K562 (cell line): ENCODE measurements around the gene HSF2BP. TPM values are rescaled to one million over a fixed set of nuclear protein-coding genes. Genes with fewer than 3 reads are reported as not detected.

Source experiments
- ATAC-seq: fragments of 200-7000 bp; cut with Tn5 transposase; 3 replicates; pipeline ENCODE4 v1.9.1; 2020; ENCODE audit warnings: moderate library complexity
- BruUV-seq: library from RNA; stranded (reverse); fragments of 400-500 nt; replicated peaks from 2 replicates; lab custom pipeline; 2021; lab: Mats Ljungman, UMichigan
- CTCF ChIA-PET: fragments of 300-600 bp; formaldehyde crosslinking; extraction: SDS; loops from one replicate; lab custom pipeline; 2021; ENCODE audit warnings: low intra/inter-chr PET ratio; lab: Yijun Ruan, JAX
- POLR2A ChIA-PET: fragments of 300-600, 350-650 bp; sonication (Branson Sonifier 250); formaldehyde crosslinking; extraction: SDS; loops from one replicate; lab custom pipeline; 2021; ENCODE audit warnings: antibody characterized with exemption, inconsistent platforms; lab: Yijun Ruan, JAX
- DNase-seq, 4 experiments: peaks; one replicate each; pipeline versions ENCODE4 v3.0.0 to v3.0.0-alpha.2; 2011 to 2018; ENCODE audit warnings: low spot score in 3 of 4, mixed read lengths in 3 of 4; ENCODE audit errors: extremely low read depth in 1 of 4
- FAIRE-seq: peaks from 2 replicates; lab custom pipeline; 2011; peaks lifted over from hg19 to GRCh38; lab: Jason Lieb, UNC
- H2AFZ ChIP-seq: 2 replicates; pipeline ENCODE4 v1.6.0; 2011; ENCODE audit warnings: low read depth, low read length, control low read depth, inconsistent platforms
- H3K27ac ChIP-seq: fragments of 200-600 bp; 3 replicates; pipeline ENCODE4 v1.8.0; 2011; ENCODE audit warnings: low read depth, mild to moderate bottlenecking, control low read depth, inconsistent platforms, low read length, moderate library complexity, mixed read lengths; ENCODE audit errors: extremely low read depth
- H3K27me3 ChIP-seq, 2 experiments: fragments of 300-600 bp in 1 of 2; 2 replicates in 1 of 2; 3 replicates in 1 of 2; pipeline versions ENCODE4 v1.6.0 to v1.8.0; 2011; ENCODE audit warnings: inconsistent platforms in 2 of 2, low read length in 2 of 2, mild to moderate bottlenecking in 1 of 2, mixed read lengths in 1 of 2, moderate library complexity in 1 of 2; ENCODE audit not compliant: control insufficient read depth in 2 of 2, insufficient read depth in 2 of 2
- H3K36me3 ChIP-seq: fragments of 300-600 bp; 3 replicates; pipeline ENCODE4 v1.8.0; 2011; ENCODE audit warnings: mild to moderate bottlenecking, low read length, inconsistent platforms; ENCODE audit not compliant: control insufficient read depth, insufficient read depth
- H3K4me1 ChIP-seq, 2 experiments: fragments of 200-600 bp in 1 of 2; replicated peaks in 1 of 2; 2 replicates in 1 of 2; 3 replicates in 1 of 2; pipeline versions ENCODE4 v1.5.1 to v1.8.0; 2011; ENCODE audit warnings: inconsistent platforms in 2 of 2, low read length in 2 of 2, mild to moderate bottlenecking in 1 of 2, mixed read lengths in 1 of 2, moderate library complexity in 1 of 2; ENCODE audit not compliant: control insufficient read depth in 2 of 2, insufficient read depth in 2 of 2
- H3K4me2 ChIP-seq: 2 replicates; pipeline ENCODE4 v1.6.1; 2011; ENCODE audit warnings: low read length, control low read depth, inconsistent platforms, mixed read lengths; ENCODE audit not compliant: insufficient read depth
- H3K4me3 ChIP-seq: fragments of 200-600 bp; sonication (generic), shearing (Covaris generic); 2 replicates; pipeline ENCODE4 v1.5.1; 2016; ENCODE audit warnings: control low read depth, inconsistent platforms
- H3K79me2 ChIP-seq: fragments of 200-600 bp; 3 replicates; pipeline ENCODE4 v1.8.0; 2011; ENCODE audit warnings: low read length, inconsistent platforms; ENCODE audit not compliant: control insufficient read depth, insufficient read depth
- H3K9ac ChIP-seq, 2 experiments: 2 replicates each; pipeline versions ENCODE4 v1.6.0 to v1.6.1; 2011; ENCODE audit warnings: low read depth in 2 of 2, low read length in 2 of 2, control low read depth in 1 of 2, inconsistent platforms in 1 of 2, mild to moderate bottlenecking in 1 of 2, mixed read lengths in 1 of 2; ENCODE audit not compliant: insufficient read depth in 1 of 2
- H3K9me1 ChIP-seq: one replicate; pipeline ENCODE4 v1.6.0; 2011; ENCODE audit warnings: inconsistent platforms, mild to moderate bottlenecking, low read length, moderate library complexity; ENCODE audit not compliant: control insufficient read depth, insufficient read depth
- H3K9me3 ChIP-seq: replicated peaks from 2 replicates; pipeline ENCODE4 v1.5.1; 2011; ENCODE audit warnings: low read depth, low read length, inconsistent platforms; ENCODE audit not compliant: control insufficient read depth, insufficient read depth
- H4K20me1 ChIP-seq: replicated peaks from 2 replicates; pipeline ENCODE4 v1.6.1; 2011; ENCODE audit warnings: low read length, inconsistent platforms, mixed read lengths; ENCODE audit not compliant: control insufficient read depth, insufficient read depth
- CBX1 ChIP-seq: sonication (generic); IDR thresholded peaks from 2 replicates; pipeline ENCODE4 v1.6.1; 2016; ENCODE audit warnings: antibody characterized with exemption, low read depth, mild to moderate bottlenecking
- CBX5 ChIP-seq: IDR thresholded peaks from 2 replicates; pipeline ENCODE4 v1.6.1; 2014; ENCODE audit warnings: low read depth, borderline replicate concordance
- CREM ChIP-seq: IDR thresholded peaks from 2 replicates; pipeline ENCODE4 v1.6.1; 2014; ENCODE audit warnings: antibody characterized with exemption, low read depth
- EP300 ChIP-seq: IDR thresholded peaks from 2 replicates; pipeline ENCODE4 v1.6.1; 2012; ENCODE audit warnings: low read length, improper control_type of control experiment
- FIP1L1 ChIP-seq: fragments of 200-400 bp; formaldehyde crosslinking; IDR thresholded peaks from 2 replicates; pipeline ENCODE4 v1.6.1; 2018; ENCODE audit warnings: mild to moderate bottlenecking, low read depth, low read length; ENCODE audit not compliant: poor library complexity, severe bottlenecking
- FOXM1 ChIP-seq, 2 experiments: fragments of 450-650 bp in 1 of 2; sonication (generic) in 1 of 2; formaldehyde crosslinking in 1 of 2; IDR thresholded peaks; 2 replicates each; pipeline versions ENCODE4 v1.6.1 to v1.9.0; 2017 to 2022; ENCODE audit warnings: low read depth in 2 of 2, mild to moderate bottlenecking in 2 of 2, missing genetic modification reagents in 1 of 2, moderate library complexity in 1 of 2
- NR2C1 ChIP-seq, 2 experiments: fragments of 450-650 bp; IDR thresholded peaks; 2 replicates each; pipeline ENCODE4 v1.6.1; 2017; ENCODE audit warnings: mild to moderate bottlenecking in 2 of 2, antibody characterized with exemption in 1 of 2, inconsistent platforms in 1 of 2, missing compliant biosample characterization in 1 of 2, missing genetic modification characterization in 1 of 2
- POLR2B ChIP-seq: fragments of 450-650 bp; IDR thresholded peaks from 2 replicates; pipeline ENCODE4 v1.6.1; 2018; ENCODE audit warnings: low read depth; ENCODE audit not compliant: partially characterized antibody
- RBM14 ChIP-seq: fragments of 200-400 bp; formaldehyde crosslinking; IDR thresholded peaks from 2 replicates; pipeline ENCODE4 v1.6.1; 2018; ENCODE audit warnings: low read depth, mild to moderate bottlenecking, low read length, moderate library complexity, borderline replicate concordance; ENCODE audit not compliant: insufficient read depth
- ZFP36 ChIP-seq: fragments of 150-350 bp; IDR thresholded peaks from 2 replicates; pipeline ENCODE4 v1.6.1; 2018; ENCODE audit warnings: low read length, low read depth; ENCODE audit not compliant: partially characterized antibody
- ZNF274 ChIP-seq: IDR thresholded peaks from 2 replicates; pipeline ENCODE4 v1.6.1; 2011; ENCODE audit warnings: low read depth, mild to moderate bottlenecking, low read length, moderate library complexity, borderline replicate concordance
- ZNF316 ChIP-seq: fragments of 450-650 bp; IDR thresholded peaks from 2 replicates; pipeline ENCODE4 v1.6.1; 2016
- WGBS: fragments of 100-300 bp; shearing (Covaris generic); methylation state at CpG from one replicate; pipeline ENCODE4 v1.1.6; 2016; ENCODE audit warnings: low coverage, mixed read lengths; ENCODE audit not compliant: insufficient coverage; ENCODE audit errors: missing lambda C conversion rate; 5-methylcytosine and 5-hydroxymethylcytosine counted together
- in situ Hi-C: fragments of 300-500 bp; cut with MboI; formaldehyde crosslinking; loops from 4 replicates; pipeline ENCODE4 v1.15.0; 2018; ENCODE audit warnings: inconsistent platforms, mixed read lengths
- intact Hi-C: fragments of 100-400 bp; cut with micrococcal nuclease; formaldehyde crosslinking; loops from 2 replicates; pipeline ENCODE4 v1.14.2; 2022
- polyA plus RNA-seq, 8 experiments: library from polyadenylated mRNA; depleted of rRNA in 4 of 8; stranded (reverse) in 5 of 8; unstranded in 3 of 8; fragments of >200 nt; fragmentation: Nextera tagmentation in 2 of 8; fragmentation: Illumina TruSeq in 1 of 8; extraction: Ambion mirVana in 2 of 8; extraction: Trizol in 1 of 8; gene quantifications; 2 replicates each; pipeline versions ENCODE4 v1.2.1 to v1.2.3, GENCODE V29; 2011 to 2014; ENCODE audit warnings: inconsistent platforms in 1 of 8, missing spikeins in 1 of 8
- total RNA-seq, 7 experiments: library from RNA; depleted of rRNA in 6 of 7; stranded (reverse); fragments of >200 nt in 6 of 7; fragmentation: Illumina TruSeq in 2 of 7; extraction: Trizol in 2 of 7; gene quantifications; 2 replicates each; pipeline versions ENCODE4 v1.2.1 to v1.2.3, GENCODE V29; 2011 to 2021; ENCODE audit warnings: low replicate concordance in 1 of 7
- TF ChIP-seq, protein P1 (sequence below), 2 experiments: fragments of 200-800 bp in 1 of 2; sonication (Bioruptor generic) in 1 of 2; sonication (generic) in 1 of 2; formaldehyde crosslinking in 1 of 2; IDR thresholded peaks in 1 of 2; conservative IDR thresholded peaks in 1 of 2; 2 replicates each; pipeline versions ENCODE4 v1.5.0 to v1.6.1; 2016 to 2020; ENCODE audit warnings: missing compliant biosample characterization in 1 of 2, missing genetic modification characterization in 1 of 2, missing genetic modification reagents in 1 of 2
- TF ChIP-seq, protein P2 (sequence below): fragments of 250-450 bp; sonication (Bioruptor Pico); IDR thresholded peaks from 2 replicates; pipeline ENCODE4 v1.8.0; 2022; ENCODE audit warnings: inconsistent platforms
- TF ChIP-seq, protein P3 (sequence below): fragments of 450-650 bp; IDR thresholded peaks from 2 replicates; pipeline ENCODE4 v1.7.1; 2018; ENCODE audit warnings: mild to moderate bottlenecking, low read depth; ENCODE audit not compliant: partially characterized antibody

HSF2BP gene
- total and polyA plus RNA-seq, 9 of the 15 experiments (the other 6 are each of a cell fraction or from before 2014, with no cell fraction given): 0.04 to 0.57 (median 0.20) TPM; not detected in 2

DNA sequence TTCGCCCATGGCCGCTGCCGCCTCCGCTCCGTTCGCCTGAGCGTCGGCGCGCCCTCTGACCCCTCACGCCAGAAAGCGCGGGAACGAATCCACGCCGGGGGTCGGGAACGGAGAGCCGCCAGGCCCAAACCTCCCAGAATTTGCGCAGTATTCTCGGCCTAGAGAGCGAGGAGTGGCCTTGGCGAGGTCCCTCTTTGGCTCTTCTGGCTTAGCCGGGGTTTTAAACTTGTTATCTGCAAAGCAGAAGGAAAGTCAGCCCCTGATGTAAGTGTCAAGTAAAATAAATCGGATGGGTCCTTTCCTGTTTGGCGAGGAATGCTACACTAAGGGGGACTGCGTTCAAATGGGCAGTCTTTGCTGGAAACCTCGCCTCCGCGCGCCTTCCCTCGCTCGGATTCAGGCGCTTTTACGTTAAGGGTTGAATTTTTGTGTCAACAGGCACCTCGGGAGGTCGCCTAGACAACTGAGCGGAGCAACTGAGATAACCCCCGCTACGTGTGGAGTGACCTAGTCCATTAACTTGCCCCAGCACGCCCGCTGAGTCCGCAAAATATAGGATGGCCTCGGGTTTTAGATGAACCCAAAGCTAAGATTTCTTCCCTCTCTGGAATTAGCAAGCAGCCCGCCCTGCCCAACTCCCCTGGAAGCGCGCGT is 1.1 kb downstream of the HSF2BP start:
- no TSS peak for BruUV-seq
- no peak overlapping the region for H3K4me2 ChIP-seq
- POLR2A ChIA-PET: interaction anchor here (0.9 kb wide), 1 partner anchor 56 kb away, joined by 3 read pairs; no protein-coding TSS in a partner anchor
- peaks cover 23% of the 10 kb centered on the region for H3K36me3 ChIP-seq
- H3K4me1 ChIP-seq: peaks cover 15 to 23% of the 10 kb centered on the region in 2 experiments; a peak in 4 of 5 replicates
- peaks cover 4% of the 10 kb centered on the region; the same call in 1 of the 2 replicates for H4K20me1 ChIP-seq
- H3K79me2 ChIP-seq: peaks cover 39% of the 10 kb centered on the region
- no peaks in the 10 kb centered on the region for H3K9me1 ChIP-seq
- H3K9ac ChIP-seq: no peak overlapping the region
- in situ Hi-C loops (no loop called here), intact Hi-C loops (no loop called here)
- no peak for DNase-seq
- H3K27ac ChIP-seq: no peak overlapping the region
- H3K27me3 ChIP-seq: no peaks in the 10 kb centered on the region; a peak in 1 of 5 replicates
- no peak overlapping the region for H2AFZ ChIP-seq
- peaks cover 2% of the 10 kb centered on the region; the same call in 1 of the 2 replicates for H3K9me3 ChIP-seq
- H3K4me3 ChIP-seq: no peak overlapping the region
- WGBS: 92% methylated on average over 38 of the region's 48 CpGs
- no peak for FAIRE-seq
- CTCF ChIA-PET: no interaction called here
- ATAC-seq: no peak
- TF ChIP-seq, protein P1, sequence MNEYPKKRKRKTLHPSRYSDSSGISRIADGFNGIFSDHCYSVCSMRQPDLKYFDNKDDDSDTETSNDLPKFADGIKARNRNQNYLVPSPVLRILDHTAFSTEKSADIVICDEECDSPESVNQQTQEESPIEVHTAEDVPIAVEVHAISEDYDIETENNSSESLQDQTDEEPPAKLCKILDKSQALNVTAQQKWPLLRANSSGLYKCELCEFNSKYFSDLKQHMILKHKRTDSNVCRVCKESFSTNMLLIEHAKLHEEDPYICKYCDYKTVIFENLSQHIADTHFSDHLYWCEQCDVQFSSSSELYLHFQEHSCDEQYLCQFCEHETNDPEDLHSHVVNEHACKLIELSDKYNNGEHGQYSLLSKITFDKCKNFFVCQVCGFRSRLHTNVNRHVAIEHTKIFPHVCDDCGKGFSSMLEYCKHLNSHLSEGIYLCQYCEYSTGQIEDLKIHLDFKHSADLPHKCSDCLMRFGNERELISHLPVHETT (CRISPR knock-in tag; conservative IDR thresholded peaks at IDR 0.05 in 1 of 2, IDR thresholded peaks at IDR 0.05 in 1 of 2): no peak
- no peak for TF ChIP-seq CBX5
- no peak for TF ChIP-seq NR2C1 (IDR thresholded peaks at IDR 0.05)
- TF ChIP-seq NR2C1 (tag; IDR thresholded peaks at IDR 0.05): no peak
- peak; percentile 57 for TF ChIP-seq FIP1L1
- TF ChIP-seq, protein P2, sequence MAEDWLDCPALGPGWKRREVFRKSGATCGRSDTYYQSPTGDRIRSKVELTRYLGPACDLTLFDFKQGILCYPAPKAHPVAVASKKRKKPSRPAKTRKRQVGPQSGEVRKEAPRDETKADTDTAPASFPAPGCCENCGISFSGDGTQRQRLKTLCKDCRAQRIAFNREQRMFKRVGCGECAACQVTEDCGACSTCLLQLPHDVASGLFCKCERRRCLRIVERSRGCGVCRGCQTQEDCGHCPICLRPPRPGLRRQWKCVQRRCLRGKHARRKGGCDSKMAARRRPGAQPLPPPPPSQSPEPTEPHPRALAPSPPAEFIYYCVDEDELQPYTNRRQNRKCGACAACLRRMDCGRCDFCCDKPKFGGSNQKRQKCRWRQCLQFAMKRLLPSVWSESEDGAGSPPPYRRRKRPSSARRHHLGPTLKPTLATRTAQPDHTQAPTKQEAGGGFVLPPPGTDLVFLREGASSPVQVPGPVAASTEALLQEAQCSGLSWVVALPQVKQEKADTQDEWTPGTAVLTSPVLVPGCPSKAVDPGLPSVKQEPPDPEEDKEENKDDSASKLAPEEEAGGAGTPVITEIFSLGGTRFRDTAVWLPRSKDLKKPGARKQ: no peak
- no peak for TF ChIP-seq CREM
- TF ChIP-seq CBX1: no peak
- TF ChIP-seq ZNF274: 0 out of 2 replicates have a peak, but pooled peaks have one; percentile 42
- peak; percentile 37 for TF ChIP-seq ZFP36
- TF ChIP-seq EP300: no peak
- no peak for TF ChIP-seq FOXM1 (IDR thresholded peaks at IDR 0.05; ENCODE audit: low read depth)
- no peak for TF ChIP-seq FOXM1 (CRISPR knock-in tag; IDR thresholded peaks at IDR 0.05; ENCODE audit: low read depth)
- TF ChIP-seq, protein P3, sequence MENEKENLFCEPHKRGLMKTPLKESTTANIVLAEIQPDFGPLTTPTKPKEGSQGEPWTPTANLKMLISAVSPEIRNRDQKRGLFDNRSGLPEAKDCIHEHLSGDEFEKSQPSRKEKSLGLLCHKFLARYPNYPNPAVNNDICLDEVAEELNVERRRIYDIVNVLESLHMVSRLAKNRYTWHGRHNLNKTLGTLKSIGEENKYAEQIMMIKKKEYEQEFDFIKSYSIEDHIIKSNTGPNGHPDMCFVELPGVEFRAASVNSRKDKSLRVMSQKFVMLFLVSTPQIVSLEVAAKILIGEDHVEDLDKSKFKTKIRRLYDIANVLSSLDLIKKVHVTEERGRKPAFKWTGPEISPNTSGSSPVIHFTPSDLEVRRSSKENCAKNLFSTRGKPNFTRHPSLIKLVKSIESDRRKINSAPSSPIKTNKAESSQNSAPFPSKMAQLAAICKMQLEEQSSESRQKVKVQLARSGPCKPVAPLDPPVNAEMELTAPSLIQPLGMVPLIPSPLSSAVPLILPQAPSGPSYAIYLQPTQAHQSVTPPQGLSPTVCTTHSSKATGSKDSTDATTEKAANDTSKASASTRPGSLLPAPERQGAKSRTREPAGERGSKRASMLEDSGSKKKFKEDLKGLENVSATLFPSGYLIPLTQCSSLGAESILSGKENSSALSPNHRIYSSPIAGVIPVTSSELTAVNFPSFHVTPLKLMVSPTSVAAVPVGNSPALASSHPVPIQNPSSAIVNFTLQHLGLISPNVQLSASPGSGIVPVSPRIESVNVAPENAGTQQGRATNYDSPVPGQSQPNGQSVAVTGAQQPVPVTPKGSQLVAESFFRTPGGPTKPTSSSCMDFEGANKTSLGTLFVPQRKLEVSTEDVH: no peak
- TF ChIP-seq POLR2B: no peak
- 0 out of 2 replicates have a peak, but pooled peaks have one; percentile 10 for TF ChIP-seq ZNF316
- 0 out of 2 replicates have a peak, but pooled peaks have one; percentile 22 for TF ChIP-seq RBM14
